Activated B cell treated with CpG ODN at 0.5 μM for 24 hours (primary cell): ENCODE data around the gene GPBAR1. TPM values are rescaled to one million over a fixed set of nuclear protein-coding genes. Genes with fewer than 3 reads are reported as not detected.

ENCODE experiments used
- ATAC-seq: fragments of 200-7000 bp; cut with Tn5 transposase; one replicate; pipeline ENCODE4 v1.10.0; 2021; ENCODE audit warnings: low read depth, mild to moderate bottlenecking, moderate library complexity
- CTCF ChIA-PET: fragments of 350-600 bp; sonication (Branson Sonifier 250); formaldehyde crosslinking; loops from one replicate; lab custom pipeline; 2021; ENCODE audit warnings: antibody characterized with exemption; lab: Charles Lee
- POLR2A ChIA-PET: fragments of 350-600 bp; sonication (Branson Sonifier 250); formaldehyde crosslinking; loops from one replicate; lab custom pipeline; 2021; ENCODE audit warnings: antibody characterized with exemption; lab: Charles Lee
- DNase-seq: peaks from one replicate; pipeline ENCODE4 v3.0.0; 2022
- H3K27ac Mint-ChIP-seq: one replicate; pipeline ENCODE4 v1.8.0; 2020; ENCODE audit warnings: mixed read lengths
- H3K27me3 Mint-ChIP-seq: one replicate; pipeline ENCODE4 v1.8.0; 2021; ENCODE audit warnings: mixed read lengths
- H3K36me3 Mint-ChIP-seq: one replicate; pipeline ENCODE4 v1.8.0; 2021; ENCODE audit warnings: low read depth, mixed read lengths
- H3K4me1 Mint-ChIP-seq: one replicate; pipeline ENCODE4 v1.8.0; 2021; ENCODE audit warnings: mixed read lengths
- H3K4me3 Mint-ChIP-seq: one replicate; pipeline ENCODE4 v1.8.0; 2020; ENCODE audit warnings: mild to moderate bottlenecking, mixed read lengths
- H3K9me3 Mint-ChIP-seq: one replicate; pipeline ENCODE4 v1.8.0; 2020; ENCODE audit warnings: mixed read lengths
- CTCF ChIP-seq: fragments of 200-600 bp; IDR thresholded peaks from one replicate; pipeline ENCODE4 v1.8.0; 2022; ENCODE audit warnings: antibody characterized with exemption, mild to moderate bottlenecking
- intact Hi-C: fragments of 100-400 bp; cut with micrococcal nuclease; formaldehyde crosslinking; loops from one replicate; pipeline ENCODE4 v1.15.1; 2024
- total RNA-seq: library from RNA; stranded (reverse); gene quantifications from 2 replicates; pipeline ENCODE4 v1.2.3, GENCODE V29; 2022

The GPBAR1 gene
- total RNA-seq, 1 donor from 2014 or later = 0.67 TPM

GRCh38 chr2:218281449-218281848 is 20.6 kb downstream of the GPBAR1 start:
- H3K4me3 Mint-ChIP-seq = no peak overlapping the region
- peak overlapping the region; percentile 53 for H3K27ac Mint-ChIP-seq
- peaks cover 44% of the 10 kb centered on the region for H3K4me1 Mint-ChIP-seq
- no peak for DNase-seq
- ChIA-PET CTCF (interaction anchor here (1.2 kb wide), 1 partner anchor 8 kb away, joined by 4 read pairs; no protein-coding TSS in a partner anchor), POLR2A (interaction anchor here (0.6 kb wide), 1 partner anchor 280 kb away, joined by 3 read pairs; no protein-coding TSS in a partner anchor)
- no peak for TF ChIP-seq CTCF
- no peaks in the 10 kb centered on the region for H3K27me3 Mint-ChIP-seq
- H3K36me3 Mint-ChIP-seq = peaks cover 66% of the 10 kb centered on the region
- intact Hi-C loops = no loop called here
- no peaks in the 10 kb centered on the region for H3K9me3 Mint-ChIP-seq
- no peak for ATAC-seq

GRCh38 chr2:218282173-218282991 is 21.6 kb downstream of the GPBAR1 start:
- Mint-ChIP-seq H3K9me3 (no peaks in the 10 kb centered on the region), H3K27ac (peak overlapping the region; percentile 53), H3K4me3 (no peak overlapping the region), H3K4me1 (peaks cover 53% of the 10 kb centered on the region), H3K27me3 (no peaks in the 10 kb centered on the region), H3K36me3 (peaks cover 57% of the 10 kb centered on the region)
- ATAC-seq (no peak), DNase-seq (no peak)
- POLR2A ChIA-PET = no interaction called here
- intact Hi-C loops = no loop called here
- TF ChIP-seq CTCF = no peak
- CTCF ChIA-PET = interaction anchor here (1.2 to 1.4 kb wide), 2 partner anchors 9 to 74 kb away, joined by 3 to 4 read pairs; partner anchors contain the start of gene CATIP

- DNase-seq = no peak
- peaks cover 71% of the 10 kb centered on the region for H3K4me1 Mint-ChIP-seq
- peak overlapping the region; percentile 94 for H3K27ac Mint-ChIP-seq
- TF ChIP-seq CTCF = no peak
- ATAC-seq = peak; percentile 25
- peak overlapping the region; percentile 57 for H3K4me3 Mint-ChIP-seq
- no peaks in the 10 kb centered on the region for H3K27me3 Mint-ChIP-seq
- ChIA-PET CTCF (interaction anchor here (0.8 to 11.6 kb wide), 4 partner anchors 11 to 72 kb away, joined by 3 to 138 read pairs (median 4); partner anchors contain the start of genes AAMP, CATIP and PNKD), POLR2A (interaction anchor here (0.5 to 4.7 kb wide), 5 partner anchors 10 to 116 kb away, joined by 3 to 56 read pairs (median 19); partner anchors contain the start of genes AAMP, ARPC2 and PNKD)
- H3K9me3 Mint-ChIP-seq = no peaks in the 10 kb centered on the region
- H3K36me3 Mint-ChIP-seq = peaks cover 39% of the 10 kb centered on the region
- intact Hi-C loops = no loop called here
These were observed 23.4 kb downstream of the GPBAR1 start for GRCh38 chr2:218284106-218284811.

GRCh38 chr2:218285604-218286003 is 24.8 kb downstream of the GPBAR1 start:
- Mint-ChIP-seq H3K9me3 (no peaks in the 10 kb centered on the region), H3K27me3 (no peaks in the 10 kb centered on the region), H3K36me3 (peaks cover 26% of the 10 kb centered on the region), H3K4me1 (peaks cover 79% of the 10 kb centered on the region), H3K27ac (peak overlapping the region; percentile 94), H3K4me3 (peak overlapping the region; percentile 77)
- POLR2A ChIA-PET = interaction anchor here (0.6 to 4.7 kb wide), 8 partner anchors 12 to 610 kb away, joined by 3 to 56 read pairs (median 12); partner anchors contain the start of genes AAMP, ARPC2, CTDSP1 and PNKD
- DNase-seq (no peak), ATAC-seq (no peak)
- intact Hi-C loops = loop anchor here (1.0 to 2.0 kb wide), 3 partner anchors 28 to 283 kb away; partner anchors contain the start of genes CNOT9 and USP37
- TF ChIP-seq CTCF = no peak
- CTCF ChIA-PET = interaction anchor here (2.3 to 11.6 kb wide), 3 partner anchors 12 to 111 kb away, joined by 6 to 138 read pairs (median 12); partner anchors contain the start of genes AAMP, CATIP and PNKD
